Dendritic cell treated with granulocyte-macrophage colony-stimulating factor and Interleukin-4, amounts not matched to agents 40 ng/mL and 50 ng/mL, for 4 days (primary cell): ENCODE results near the gene PIGZ.

Experiments
- H3K27ac Mint-ChIP-seq: one replicate; pipeline ENCODE4 v1.8.0; 2022; ENCODE audit warnings: mild to moderate bottlenecking, mixed read lengths
- H3K27me3 Mint-ChIP-seq: one replicate; pipeline ENCODE4 v1.8.0; 2022; ENCODE audit warnings: mild to moderate bottlenecking, mixed read lengths
- H3K36me3 Mint-ChIP-seq: one replicate; pipeline ENCODE4 v1.8.0; 2022; ENCODE audit warnings: low read depth, mixed read lengths
- H3K4me1 Mint-ChIP-seq: one replicate; pipeline ENCODE4 v1.8.0; 2022; ENCODE audit warnings: low read depth, mixed read lengths
- H3K4me3 Mint-ChIP-seq: one replicate; pipeline ENCODE4 v1.8.0; 2022; ENCODE audit warnings: mild to moderate bottlenecking, moderate library complexity, mixed read lengths
- H3K9me3 Mint-ChIP-seq: one replicate; pipeline ENCODE4 v1.8.0; 2022; ENCODE audit warnings: mixed read lengths
- intact Hi-C: fragments of 100-400 bp; cut with micrococcal nuclease; formaldehyde crosslinking; loops from one replicate; pipeline ENCODE4 v1.15.0; 2022

The PIGZ gene, protein sequence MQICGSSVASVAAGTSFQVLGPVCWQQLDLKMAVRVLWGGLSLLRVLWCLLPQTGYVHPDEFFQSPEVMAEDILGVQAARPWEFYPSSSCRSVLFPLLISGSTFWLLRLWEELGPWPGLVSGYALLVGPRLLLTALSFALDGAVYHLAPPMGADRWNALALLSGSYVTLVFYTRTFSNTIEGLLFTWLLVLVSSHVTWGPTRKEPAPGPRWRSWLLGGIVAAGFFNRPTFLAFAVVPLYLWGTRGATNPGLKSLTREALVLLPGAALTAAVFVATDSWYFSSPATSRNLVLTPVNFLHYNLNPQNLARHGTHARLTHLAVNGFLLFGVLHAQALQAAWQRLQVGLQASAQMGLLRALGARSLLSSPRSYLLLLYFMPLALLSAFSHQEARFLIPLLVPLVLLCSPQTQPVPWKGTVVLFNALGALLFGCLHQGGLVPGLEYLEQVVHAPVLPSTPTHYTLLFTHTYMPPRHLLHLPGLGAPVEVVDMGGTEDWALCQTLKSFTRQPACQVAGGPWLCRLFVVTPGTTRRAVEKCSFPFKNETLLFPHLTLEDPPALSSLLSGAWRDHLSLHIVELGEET

DNA sequence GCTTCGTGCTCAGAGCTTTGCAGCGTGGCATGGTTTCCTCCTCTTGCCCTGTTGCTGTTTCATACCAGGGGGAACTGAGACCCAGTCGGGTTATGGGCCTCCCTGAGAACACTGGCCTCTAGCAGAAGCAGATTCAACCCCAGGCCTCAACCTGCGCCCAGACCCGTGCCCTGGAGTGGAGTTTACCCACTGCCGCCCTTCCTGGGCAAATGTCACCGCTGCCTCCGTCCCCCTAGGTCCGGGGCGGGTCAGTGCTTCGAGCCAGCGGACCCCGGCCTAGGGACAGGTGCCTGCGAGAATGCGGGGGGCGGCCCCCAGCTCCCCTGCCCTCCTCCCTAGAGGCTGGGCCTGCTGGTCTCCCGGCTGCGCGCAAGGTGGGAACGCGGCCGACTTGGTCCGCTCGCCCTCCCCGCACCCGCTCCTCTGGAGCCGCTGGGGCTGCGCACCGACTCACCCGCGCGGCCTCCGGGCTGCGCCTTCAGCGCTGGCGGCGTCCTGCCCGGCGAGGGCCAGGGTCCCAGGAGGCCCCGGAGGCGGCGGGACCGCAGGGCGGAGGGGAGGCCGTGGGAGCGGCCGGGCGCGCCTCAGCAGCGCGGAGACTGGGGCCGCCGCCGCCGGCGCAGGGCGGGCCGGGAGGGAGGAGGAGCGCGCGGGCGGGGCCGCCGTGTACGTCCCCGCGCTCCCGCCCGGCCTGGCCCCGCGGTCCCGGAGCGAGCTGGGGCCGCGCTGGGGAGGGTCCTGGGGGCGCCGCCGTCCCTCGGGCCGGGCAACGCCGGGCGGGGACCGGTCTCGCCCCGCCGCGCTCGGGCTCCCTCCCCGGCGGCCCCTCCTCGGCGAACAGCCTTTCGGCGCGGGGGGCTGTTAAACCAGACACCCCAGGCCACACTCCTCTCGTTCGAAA, at the start of gene PIGZ:
PIGZ (minus strand) TSS at position 601 of the 901 bp plus-strand sequence. CDS start 16,802 bp downstream, outside the sequence.
- H3K4me1 Mint-ChIP-seq, result peaks cover 38% of the 10 kb centered on the region

DNA sequence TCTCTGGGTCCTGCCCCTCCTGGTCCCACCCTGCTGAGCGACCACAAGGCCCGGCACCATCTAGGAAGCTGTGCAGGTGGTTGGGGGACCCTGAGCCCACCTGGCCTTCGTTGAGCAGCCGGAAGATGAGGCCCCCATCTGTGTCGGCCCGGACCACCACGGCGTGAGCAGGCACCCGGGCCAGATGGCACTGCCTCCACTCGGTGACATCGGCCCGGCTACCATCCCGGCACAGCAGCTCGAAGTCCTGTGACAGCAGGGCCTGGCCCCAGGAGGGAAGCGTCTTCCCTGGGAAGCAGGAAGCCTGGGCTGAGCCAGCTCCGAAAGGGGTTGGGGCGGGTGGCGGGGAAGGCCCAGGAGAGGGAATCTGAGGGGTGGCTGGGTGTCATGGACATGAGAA, 48.4 kb upstream of the PIGZ start:
- Mint-ChIP-seq H3K27ac (no peak overlapping the region), H3K4me3 (no peak overlapping the region)

More for the DNA sequence above, at the start of gene PIGZ:
- H3K36me3 Mint-ChIP-seq, result peaks cover 36% of the 10 kb centered on the region
- peaks cover 14% of the 10 kb centered on the region for H3K9me3 Mint-ChIP-seq
- intact Hi-C loops, result loop anchor here (2.0 kb wide), 1 partner anchor 26 kb away; the partner anchor contains the start of gene NCBP2
- peaks cover 15% of the 10 kb centered on the region for H3K27me3 Mint-ChIP-seq
- peak within 1 kb of the TSS; percentile 83 for H3K27ac Mint-ChIP-seq
- peak within 1 kb of the TSS; percentile 83 for H3K4me3 Mint-ChIP-seq

DNA sequence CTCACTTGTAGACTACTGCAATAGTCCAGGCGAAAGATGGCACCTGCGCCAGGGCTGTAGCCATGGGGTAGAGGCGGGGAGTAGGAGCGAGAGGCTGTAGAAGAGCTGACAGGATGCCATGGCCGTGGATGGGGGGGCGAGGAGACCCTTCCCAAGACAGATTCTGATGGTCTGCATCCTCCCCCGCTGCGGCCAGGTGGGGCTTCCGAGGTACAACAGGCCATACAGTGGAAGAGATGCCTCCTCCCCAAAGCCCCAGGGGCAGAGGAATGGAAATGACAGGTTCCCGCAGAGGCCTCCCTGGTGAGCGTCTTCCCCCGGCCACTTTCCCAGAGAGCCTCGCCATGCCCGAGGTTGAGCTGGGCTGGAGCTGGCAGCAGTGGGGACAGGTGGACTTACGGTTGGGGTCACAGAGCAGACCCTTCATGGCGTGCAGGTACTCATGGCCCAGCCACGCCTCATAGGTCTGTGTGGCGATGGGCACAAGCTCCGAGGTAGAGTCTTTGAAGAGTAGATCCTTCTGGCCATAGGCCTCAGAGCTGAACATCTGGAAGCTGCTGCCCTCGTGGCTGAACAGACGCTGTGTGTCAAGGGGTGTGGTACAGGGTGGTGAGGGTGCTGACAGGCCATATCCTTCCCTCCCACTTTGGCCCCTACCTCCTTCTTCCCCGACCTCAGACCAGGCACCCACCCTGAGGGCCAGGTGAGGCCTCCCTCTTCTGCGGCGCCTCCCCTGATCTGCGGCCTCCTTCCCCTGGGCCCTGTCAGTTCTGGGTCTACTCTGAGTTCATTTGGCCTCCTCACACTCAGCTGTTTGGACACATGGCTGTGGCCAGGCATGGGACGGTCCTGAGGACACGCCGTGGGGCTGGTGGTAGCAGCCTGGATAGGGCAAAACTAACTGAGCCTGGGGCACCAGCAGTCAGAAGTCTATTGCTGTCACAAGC, 47.4 kb upstream of the PIGZ start:
- Mint-ChIP-seq H3K27ac (no peak overlapping the region), H3K4me1 (no peaks in the 10 kb centered on the region), H3K4me3 (no peak overlapping the region)

More for the DNA sequence above, 48.4 kb upstream of the PIGZ start:
- Mint-ChIP-seq H3K36me3 (no peaks in the 10 kb centered on the region), H3K9me3 (no peaks in the 10 kb centered on the region), H3K4me1 (no peaks in the 10 kb centered on the region), H3K27me3 (peaks cover 13% of the 10 kb centered on the region)
- intact Hi-C loops, result no loop called here

DNA sequence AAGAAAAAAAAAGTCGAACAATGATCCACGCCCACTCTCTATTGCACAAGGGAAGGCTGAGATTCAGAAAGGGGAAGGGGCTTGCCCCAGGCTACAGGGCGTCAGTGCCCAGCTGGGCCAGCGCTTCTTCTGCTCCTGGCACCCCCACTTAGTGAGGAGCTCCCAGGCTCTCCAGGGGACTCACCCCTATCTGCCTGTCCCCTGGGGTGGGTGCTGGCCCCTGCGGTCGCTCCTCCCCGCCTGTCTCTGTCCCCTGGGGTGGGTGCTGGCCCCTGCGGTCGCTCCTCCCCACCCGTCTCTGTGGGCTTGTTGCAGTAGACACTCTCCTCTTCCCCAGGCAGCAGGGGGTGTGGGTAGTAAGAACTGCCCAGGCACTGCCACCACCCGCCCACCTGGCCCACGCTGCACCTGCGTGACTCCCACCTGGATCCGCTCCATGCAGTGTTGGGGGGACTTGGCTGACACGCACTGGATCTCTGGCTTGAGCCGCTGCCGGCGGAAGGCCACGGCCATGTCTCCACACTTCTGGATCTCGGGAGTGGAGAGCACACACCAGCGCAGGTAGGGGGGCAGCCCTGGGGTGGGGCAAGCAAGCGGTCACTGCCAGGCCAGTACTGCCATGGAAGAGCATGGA, 46.4 kb upstream of the PIGZ start:
- H3K27me3 Mint-ChIP-seq, result peaks cover 5% of the 10 kb centered on the region
- no peaks in the 10 kb centered on the region for H3K36me3 Mint-ChIP-seq
- intact Hi-C loops, result no loop called here
- no peak overlapping the region for H3K4me3 Mint-ChIP-seq
- H3K9me3 Mint-ChIP-seq, result no peaks in the 10 kb centered on the region
- H3K27ac Mint-ChIP-seq, result no peak overlapping the region
- no peaks in the 10 kb centered on the region for H3K4me1 Mint-ChIP-seq

More for the DNA sequence above, 47.4 kb upstream of the PIGZ start:
- H3K9me3 Mint-ChIP-seq, result no peaks in the 10 kb centered on the region
- intact Hi-C loops, result no loop called here
- H3K36me3 Mint-ChIP-seq, result no peaks in the 10 kb centered on the region
- peaks cover 9% of the 10 kb centered on the region for H3K27me3 Mint-ChIP-seq

DNA sequence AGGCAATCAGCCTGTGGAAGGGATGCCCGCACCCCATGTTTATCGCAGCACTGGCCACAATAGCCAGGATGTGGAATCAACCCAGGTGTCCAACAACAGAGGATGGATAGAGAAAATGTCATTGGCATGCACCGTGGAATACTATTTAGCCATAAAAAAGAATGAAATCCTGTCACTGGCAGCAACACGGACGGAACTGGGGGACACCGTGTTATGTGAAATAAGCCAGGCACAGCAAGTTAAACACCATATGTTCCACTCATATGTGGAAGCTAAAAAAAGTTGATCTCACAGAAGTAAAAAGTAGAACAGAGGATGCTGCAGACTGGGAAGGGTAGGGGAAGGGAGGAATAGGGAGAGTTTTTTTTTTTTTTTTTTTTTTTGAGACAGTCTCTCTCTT, 45.4 kb upstream of the PIGZ start:
- Mint-ChIP-seq H3K27ac (no peak overlapping the region), H3K9me3 (no peaks in the 10 kb centered on the region), H3K27me3 (peaks cover 3% of the 10 kb centered on the region), H3K4me1 (no peaks in the 10 kb centered on the region), H3K36me3 (no peaks in the 10 kb centered on the region), H3K4me3 (no peak overlapping the region)
- intact Hi-C loops, result no loop called here

DNA sequence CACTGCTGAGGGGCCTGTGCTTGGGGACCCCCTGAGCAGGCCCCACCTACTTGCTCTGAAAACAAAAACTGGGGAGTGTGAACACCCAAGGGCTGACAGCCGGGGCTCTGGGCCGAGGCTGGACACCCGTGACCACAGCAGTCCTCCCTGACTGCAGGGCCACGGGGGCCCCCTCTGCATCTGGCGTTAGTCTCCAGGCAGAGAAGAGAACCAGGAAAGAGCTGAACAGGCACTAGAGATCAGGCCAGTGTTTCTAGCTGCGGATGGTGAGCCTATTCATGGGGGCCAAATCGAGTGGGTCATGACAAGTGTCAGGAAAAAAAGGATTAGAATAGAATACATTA, 43.9 kb upstream of the PIGZ start:
- no peak overlapping the region for H3K4me3 Mint-ChIP-seq
- intact Hi-C loops, result no loop called here
- no peak overlapping the region for H3K27ac Mint-ChIP-seq
- H3K36me3 Mint-ChIP-seq, result no peaks in the 10 kb centered on the region
- H3K4me1 Mint-ChIP-seq, result no peaks in the 10 kb centered on the region
- no peaks in the 10 kb centered on the region for H3K9me3 Mint-ChIP-seq
- peaks cover 2% of the 10 kb centered on the region for H3K27me3 Mint-ChIP-seq

DNA sequence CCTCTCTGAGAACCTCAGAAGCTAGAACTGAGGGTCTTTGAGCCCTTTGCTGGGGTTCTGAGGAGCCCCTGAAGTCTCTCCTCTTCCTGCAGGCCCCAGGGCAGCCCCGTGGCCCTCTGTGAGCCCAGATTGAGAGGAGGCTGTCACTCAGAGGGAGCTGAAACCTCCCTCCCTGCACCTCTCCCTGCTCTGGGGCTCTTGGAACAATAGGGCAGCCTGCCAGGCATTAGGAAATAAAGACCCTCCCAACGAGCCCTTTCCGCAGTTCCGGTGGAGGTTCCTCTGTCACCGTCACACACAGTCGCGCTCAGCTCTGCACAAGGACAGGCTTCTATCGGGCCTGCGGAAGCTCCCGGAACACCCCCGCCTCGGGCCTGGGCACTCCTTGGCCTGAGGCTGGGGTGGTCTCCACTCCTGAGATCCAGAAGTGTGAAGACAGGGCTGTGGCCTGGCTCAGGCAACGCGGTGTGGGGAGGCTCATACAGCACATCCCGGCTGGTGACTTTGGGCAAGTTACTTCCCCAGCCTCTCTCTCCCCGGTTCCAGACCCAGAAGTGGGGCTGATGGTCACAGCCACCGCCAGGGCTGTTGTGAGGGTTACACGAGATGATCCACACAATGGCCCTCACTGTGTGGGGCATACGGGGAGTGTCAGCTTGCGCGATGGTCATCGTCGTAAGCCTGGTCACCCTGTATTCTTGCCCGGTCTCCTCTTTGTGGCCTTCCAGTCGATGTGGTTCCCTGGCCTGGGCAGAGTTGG, 43.3 kb upstream of the PIGZ start:
- Mint-ChIP-seq H3K9me3 (no peaks in the 10 kb centered on the region), H3K4me1 (no peaks in the 10 kb centered on the region), H3K36me3 (no peaks in the 10 kb centered on the region), H3K27me3 (peaks cover 2% of the 10 kb centered on the region), H3K4me3 (no peak overlapping the region), H3K27ac (no peak overlapping the region)
- intact Hi-C loops, result no loop called here

DNA sequence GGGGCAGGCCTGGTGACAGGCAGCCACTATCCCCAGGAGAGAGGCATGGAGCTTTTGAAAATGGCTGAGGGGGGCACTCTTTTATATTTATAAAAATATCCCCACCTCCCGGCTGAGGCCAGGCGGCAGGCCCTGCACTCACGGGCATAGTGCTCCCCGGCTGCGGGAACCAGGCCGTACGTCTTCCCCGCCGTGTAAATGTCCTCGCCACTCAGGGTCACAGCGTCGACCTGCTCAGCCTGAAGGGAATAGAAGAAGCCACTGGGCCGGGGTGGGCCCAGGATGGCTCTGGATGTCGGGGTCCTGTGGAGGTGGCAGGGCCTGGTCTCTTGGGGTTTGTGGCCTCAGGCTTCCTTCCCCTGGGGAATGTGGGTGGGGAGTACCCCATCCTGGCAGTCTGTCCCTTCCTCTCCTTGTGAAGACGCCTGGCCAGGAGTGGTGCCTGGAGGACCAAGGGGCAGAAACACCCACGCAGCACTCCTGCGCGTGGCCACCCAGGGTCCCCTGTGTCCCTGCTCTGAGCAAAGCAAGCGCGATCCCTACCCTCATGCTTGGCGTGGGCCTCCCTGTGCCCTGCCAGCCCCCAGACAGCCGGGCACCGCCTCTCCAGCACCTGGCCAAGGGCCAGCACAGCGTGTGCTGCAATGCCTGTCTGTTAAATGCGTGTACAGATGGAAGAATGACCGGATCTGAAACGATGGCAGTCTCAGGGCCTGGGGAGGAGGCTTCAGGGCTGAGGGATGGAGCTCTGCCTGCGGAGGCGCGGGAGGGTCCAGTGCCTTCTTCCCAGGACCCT, 42.1 kb upstream of the PIGZ start:
- H3K36me3 Mint-ChIP-seq, result no peaks in the 10 kb centered on the region
- H3K4me3 Mint-ChIP-seq, result no peak overlapping the region
- peaks cover 5% of the 10 kb centered on the region for H3K27me3 Mint-ChIP-seq
- H3K4me1 Mint-ChIP-seq, result no peaks in the 10 kb centered on the region
- H3K9me3 Mint-ChIP-seq, result no peaks in the 10 kb centered on the region
- intact Hi-C loops, result no loop called here
- no peak overlapping the region for H3K27ac Mint-ChIP-seq

DNA sequence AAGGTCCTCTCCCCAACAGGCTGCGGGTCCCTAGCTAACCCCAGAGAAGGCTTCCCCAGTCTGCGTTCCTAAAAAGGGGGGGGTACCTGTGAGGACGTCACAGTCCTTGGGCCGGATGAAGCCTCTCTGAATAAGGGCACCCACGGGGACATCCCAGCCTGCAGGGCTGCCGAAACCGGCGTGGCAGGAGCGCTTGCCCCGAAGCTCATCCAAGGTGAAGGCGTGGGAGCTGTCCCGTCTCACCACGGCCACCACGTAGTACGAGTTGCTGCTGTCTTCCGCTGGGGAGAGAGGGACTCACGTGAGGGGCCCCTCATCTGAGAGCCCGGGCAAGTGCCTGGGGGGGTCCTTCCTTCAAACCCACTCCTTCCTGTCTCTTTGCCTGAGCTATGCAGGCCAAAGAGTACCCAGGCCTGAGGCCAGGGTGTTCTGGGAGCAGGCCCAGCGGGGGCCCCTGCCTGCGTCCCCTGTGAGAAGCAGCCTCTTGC, 40.9 kb upstream of the PIGZ start:
- no peak overlapping the region for H3K27ac Mint-ChIP-seq
- peaks cover 8% of the 10 kb centered on the region for H3K4me1 Mint-ChIP-seq
- no peak overlapping the region for H3K4me3 Mint-ChIP-seq
- peaks cover 13% of the 10 kb centered on the region for H3K27me3 Mint-ChIP-seq
- intact Hi-C loops, result no loop called here
- no peaks in the 10 kb centered on the region for H3K9me3 Mint-ChIP-seq
- H3K36me3 Mint-ChIP-seq, result no peaks in the 10 kb centered on the region

DNA sequence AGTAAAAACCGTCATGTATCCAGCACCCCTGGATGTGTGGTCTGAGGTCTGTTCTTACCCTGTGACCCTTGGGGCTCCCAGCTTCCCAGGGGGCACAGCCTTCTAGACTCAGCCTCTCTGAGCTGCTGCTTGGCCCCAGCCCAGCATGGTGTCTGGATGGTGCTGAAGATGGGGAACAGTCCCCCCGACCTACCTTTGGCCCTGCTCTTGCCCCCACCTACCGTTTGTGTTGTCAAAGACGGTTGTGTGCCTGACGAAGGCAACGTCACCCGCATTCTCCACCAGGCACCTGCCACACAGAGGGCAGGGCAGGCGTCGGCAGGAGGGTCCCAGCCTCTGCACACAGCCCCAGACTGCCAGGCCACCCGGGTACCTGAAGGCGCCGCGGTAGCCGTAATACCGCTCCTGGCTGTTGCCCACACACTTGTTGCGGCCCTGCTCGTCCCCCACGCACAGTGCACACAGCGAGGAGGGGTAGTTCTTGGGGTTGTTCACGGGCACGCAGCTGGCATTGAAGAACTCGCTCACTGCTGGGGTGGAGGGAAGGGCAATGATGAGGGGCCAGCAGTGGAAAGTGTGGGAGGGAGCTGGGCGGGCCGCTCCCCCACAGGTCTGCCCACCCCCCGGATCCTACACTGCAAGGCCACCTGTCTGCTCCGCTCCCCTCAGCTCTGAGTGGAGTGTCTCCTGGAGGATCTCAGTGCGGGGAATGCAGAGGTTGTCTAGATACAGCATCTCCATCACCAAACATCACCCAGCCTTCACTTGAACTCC, 40.0 kb upstream of the PIGZ start:
- H3K27me3 Mint-ChIP-seq, result peaks cover 21% of the 10 kb centered on the region
- intact Hi-C loops, result no loop called here
- H3K4me3 Mint-ChIP-seq, result no peak overlapping the region
- peaks cover 17% of the 10 kb centered on the region for H3K4me1 Mint-ChIP-seq
- no peak overlapping the region for H3K27ac Mint-ChIP-seq
- H3K9me3 Mint-ChIP-seq, result no peaks in the 10 kb centered on the region
- no peaks in the 10 kb centered on the region for H3K36me3 Mint-ChIP-seq

DNA sequence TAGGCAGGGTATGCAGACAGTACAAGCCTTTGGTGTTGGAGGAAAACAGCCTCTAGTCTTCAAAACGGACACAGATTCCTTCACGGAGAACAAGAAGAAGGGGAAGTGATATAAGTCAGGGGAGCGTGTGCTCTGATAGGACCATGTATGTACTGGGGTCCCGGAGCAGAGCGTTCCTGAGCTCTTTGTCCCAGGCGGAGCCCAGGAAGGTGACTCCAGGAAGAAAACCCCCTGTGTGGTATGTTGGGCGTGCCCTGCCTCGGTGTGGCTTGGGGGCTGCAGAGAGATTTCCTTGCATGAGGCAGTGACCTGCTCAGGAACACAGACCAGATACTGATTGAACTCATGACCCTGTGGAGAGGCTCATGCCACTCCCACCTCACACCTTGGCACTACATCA, 39.3 kb upstream of the PIGZ start:
- no peak overlapping the region for H3K4me3 Mint-ChIP-seq
- H3K36me3 Mint-ChIP-seq, result no peaks in the 10 kb centered on the region
- H3K4me1 Mint-ChIP-seq, result peaks cover 18% of the 10 kb centered on the region
- H3K9me3 Mint-ChIP-seq, result no peaks in the 10 kb centered on the region
- peaks cover 21% of the 10 kb centered on the region for H3K27me3 Mint-ChIP-seq
- no peak overlapping the region for H3K27ac Mint-ChIP-seq
- intact Hi-C loops, result no loop called here
